IPS-18c (cell line): ENCODE results near the gene JUND.

Experiments used
- H3K4me3 ChIP-seq: 2 replicates; pipeline ENCODE4 v1.7.0; 2013; ENCODE audit warnings: low read depth, mild to moderate bottlenecking, low read length, moderate library complexity; ENCODE audit not compliant: insufficient read depth
- H3K9me3 ChIP-seq: one replicate; pipeline ENCODE4 v1.6.1; 2013; ENCODE audit warnings: mild to moderate bottlenecking, low read length, moderate library complexity; ENCODE audit not compliant: control insufficient read depth, insufficient read depth

Gene JUND

GRCh38 chr19:18294467-18294864 lies 13.0 kb upstream of the JUND start:
- peak overlapping the region; percentile 28 for H3K4me3 ChIP-seq
- H3K9me3 ChIP-seq = peaks cover 2% of the 10 kb centered on the region

GRCh38 chr19:18293642-18294466 lies 12.4 kb upstream of the JUND start:
- peaks cover 2% of the 10 kb centered on the region for H3K9me3 ChIP-seq
- H3K4me3 ChIP-seq = peak overlapping the region; percentile 28

GRCh38 chr19:18292810-18293641 lies 11.6 kb upstream of the JUND start:
- H3K4me3 ChIP-seq = peak overlapping the region; percentile 76

DNA sequence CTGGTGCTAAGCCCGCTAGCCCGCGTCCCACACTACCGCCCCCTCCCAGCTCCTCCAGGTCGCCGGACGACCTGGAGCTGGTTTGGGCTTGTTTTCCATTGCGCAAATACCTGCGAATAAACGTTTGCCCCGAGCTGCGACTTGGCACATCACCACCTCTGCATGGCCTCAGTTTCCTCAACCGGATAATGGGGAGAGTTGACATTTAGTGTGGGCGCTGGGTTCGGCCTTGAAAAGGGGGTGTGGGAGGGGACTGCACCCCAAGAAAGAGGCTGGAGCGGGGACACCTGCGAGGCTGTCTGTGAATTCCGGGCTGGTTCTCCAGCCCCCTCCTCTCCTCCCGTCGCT lies 11.0 kb upstream of the JUND start:
- Histone ChIP-seq H3K4me3 (peak overlapping the region; percentile 76), H3K9me3 (peaks cover 2% of the 10 kb centered on the region)

More at GRCh38 chr19:18292810-18293641, 11.6 kb upstream of the JUND start:
- H3K9me3 ChIP-seq = peaks cover 2% of the 10 kb centered on the region

DNA sequence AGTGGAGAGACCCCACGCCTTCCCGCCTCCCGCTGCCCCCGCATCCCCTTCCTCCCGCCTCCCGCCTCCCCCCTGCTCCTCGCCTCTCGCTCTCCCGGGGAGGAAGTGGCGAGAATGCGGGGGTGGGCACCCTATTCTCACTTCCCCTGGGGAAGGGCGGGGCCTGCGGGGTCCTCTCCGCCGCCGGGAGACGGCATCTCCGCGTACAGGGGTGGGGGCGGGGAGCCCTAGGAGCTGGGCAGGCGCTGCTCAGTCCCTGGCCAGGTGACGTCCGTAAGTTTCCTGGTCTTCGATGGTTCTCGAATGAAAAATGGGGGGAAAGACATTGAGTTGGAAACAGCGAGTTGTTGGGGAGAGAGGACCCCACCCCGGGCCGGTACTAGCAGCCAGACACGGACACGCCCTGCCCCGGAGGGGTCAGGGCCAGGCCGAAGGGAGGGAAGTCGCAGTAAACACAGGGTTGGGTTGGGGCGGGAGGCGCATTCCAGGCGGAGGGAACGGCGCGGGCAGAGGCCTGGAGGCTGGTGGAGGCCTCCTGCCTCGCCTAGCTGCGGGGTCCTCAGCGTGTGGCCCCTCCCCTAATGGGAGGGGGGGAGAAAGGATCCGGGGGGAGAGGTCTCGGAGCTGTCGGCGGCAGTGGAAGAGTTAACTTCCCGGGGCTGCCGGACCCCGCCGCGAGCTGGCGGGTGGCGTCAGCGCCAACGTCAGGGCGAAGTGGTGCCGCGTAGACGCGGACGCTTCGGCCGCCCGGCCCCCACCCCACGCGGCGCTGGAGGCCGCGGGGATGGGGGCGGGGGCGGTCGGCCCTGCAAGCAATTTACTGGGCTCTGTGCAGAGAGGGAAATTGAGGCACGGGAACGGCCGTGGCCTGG lies 10.4 kb upstream of the JUND start:
- Histone ChIP-seq H3K9me3 (peaks cover 4% of the 10 kb centered on the region), H3K4me3 (peak overlapping the region; percentile 76)

DNA sequence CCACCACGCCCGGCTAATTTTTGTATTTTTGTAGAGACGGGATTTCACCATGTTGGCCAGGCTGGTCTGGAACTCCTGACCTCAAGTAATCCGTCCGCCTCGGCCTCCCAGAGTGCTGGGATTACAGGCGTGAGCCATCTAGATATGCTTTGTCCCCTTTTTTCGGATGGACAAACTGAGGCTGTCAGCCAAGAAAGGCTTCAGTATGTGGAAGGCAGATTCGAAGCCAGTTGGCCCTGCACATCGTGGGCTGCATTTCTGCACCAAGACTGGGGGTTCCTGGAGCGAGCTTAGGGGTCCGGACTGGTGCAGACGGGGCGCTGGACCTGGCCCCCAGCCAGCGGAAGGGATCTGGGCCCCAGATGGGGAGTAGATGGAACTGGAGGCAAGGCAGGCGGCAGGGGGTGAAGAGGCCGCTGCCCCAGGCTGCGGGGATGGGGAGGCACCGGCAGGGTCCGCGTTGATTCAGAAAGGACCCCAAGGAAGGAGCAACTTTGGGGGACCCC lies 9.7 kb upstream of the JUND start:
- Histone ChIP-seq H3K9me3 (peaks cover 4% of the 10 kb centered on the region), H3K4me3 (peak overlapping the region; percentile 76)

- Histone ChIP-seq H3K4me3 (no peak overlapping the region), H3K9me3 (peaks cover 4% of the 10 kb centered on the region)
Observed at GRCh38 chr19:18290302-18291018, 9.0 kb upstream of the JUND start.

DNA sequence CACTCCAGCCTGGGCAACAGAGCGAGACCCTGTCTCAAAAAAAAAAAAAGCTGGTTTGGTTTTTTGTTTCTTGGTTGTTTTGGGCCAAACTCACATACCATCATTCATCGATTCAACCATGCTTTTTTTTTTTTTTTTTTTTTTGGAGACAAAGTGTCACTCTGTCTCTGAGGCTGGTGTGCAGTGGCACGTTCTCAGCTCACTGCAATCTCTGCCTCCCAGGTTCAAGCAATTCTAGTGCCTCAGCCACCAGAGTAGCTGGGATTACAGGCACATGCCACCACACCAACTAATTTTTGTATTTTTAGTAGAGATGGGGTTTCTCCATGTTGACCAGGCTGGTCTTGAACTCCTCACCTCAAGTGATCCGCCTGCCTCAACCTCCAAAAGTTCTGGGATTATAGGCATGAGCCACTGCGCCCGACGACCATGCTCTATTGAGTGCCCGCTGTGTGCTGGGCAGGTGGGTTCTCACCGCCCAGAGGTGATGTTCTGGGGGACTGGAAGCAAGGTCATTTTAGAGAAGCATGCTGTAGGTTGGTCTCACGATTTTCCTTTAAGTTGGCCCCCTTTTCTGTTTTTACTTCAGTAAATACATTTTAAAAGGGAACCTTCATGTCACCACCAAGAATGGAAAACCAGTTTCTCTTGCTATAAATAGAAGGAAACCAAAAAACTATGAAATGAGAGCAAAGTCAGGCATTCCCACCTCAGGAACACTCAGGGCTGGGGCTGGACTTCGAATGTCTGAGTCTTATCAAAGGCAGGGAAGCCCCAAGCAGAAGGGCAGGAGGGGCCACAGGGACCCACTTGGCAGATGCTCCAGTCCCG lies 8.3 kb upstream of the JUND start:
- peaks cover 4% of the 10 kb centered on the region for H3K9me3 ChIP-seq
- H3K4me3 ChIP-seq = no peak overlapping the region

- Histone ChIP-seq H3K4me3 (peak overlapping the region; percentile 40), H3K9me3 (peaks cover 4% of the 10 kb centered on the region)
Observed at GRCh38 chr19:18287836-18288772, 6.7 kb upstream of the JUND start.

DNA sequence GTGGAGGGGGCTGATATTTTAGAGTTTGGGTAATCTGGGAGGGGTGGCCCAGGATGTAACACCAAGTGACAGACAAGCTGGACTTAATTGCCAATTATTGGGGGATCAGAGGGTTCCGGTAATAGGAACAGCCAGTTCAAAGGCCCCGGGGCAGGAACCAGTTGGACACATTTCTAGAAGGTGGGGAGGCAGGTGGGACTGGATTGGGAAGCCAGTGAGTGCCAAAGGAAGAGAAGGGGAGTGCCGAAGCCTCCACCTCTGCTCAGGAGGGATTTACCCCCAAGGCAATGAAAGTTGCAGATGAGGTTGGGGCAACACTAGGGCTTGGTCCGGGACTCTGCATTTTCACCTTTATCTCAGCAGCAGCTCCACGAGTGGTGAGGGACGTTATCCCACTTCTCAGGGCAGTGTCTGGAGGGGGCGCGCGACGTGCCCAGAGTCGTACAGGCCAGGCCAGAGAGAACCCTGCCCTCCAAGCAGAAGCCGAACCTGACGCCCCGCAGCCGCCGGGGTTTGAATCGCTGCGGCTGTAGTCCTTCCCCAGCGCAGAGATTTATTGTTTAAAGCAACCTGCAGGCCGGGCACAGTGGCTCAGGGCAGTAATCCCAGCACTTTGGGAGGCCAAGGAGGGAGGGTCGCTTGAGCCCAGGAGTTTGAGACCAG lies 5.7 kb upstream of the JUND start:
- peak overlapping the region; percentile 40; the same call in 1 of the 2 replicates for H3K4me3 ChIP-seq
- peaks cover 4% of the 10 kb centered on the region for H3K9me3 ChIP-seq

GRCh38 chr19:18284712-18285360 lies 3.4 kb upstream of the JUND start:
- no peak overlapping the region for H3K4me3 ChIP-seq
- H3K9me3 ChIP-seq = peaks cover 2% of the 10 kb centered on the region

GRCh38 chr19:18283338-18283737 lies 1.9 kb upstream of the JUND start:
- Histone ChIP-seq H3K9me3 (peaks cover 2% of the 10 kb centered on the region), H3K4me3 (no peak overlapping the region)

DNA sequence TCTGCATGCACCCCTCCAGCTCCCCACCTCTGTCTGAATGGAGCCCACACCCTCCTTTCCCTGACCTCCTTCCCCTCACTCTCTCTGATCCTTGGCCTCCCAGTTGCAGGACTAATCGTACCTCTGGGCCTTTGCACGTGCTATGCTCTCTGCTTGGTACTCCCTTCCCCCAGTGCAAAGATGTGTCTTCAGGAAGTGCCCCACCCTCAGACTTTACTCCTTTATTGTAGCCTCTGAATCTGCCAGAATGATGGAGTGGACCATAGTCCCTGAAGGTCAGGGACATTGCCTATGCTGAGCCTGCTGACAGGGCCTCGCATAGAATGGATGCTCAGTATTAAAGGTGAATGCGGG lies 1.3 kb upstream of the JUND start:
- H3K4me3 ChIP-seq = peak overlapping the region; percentile 57
- H3K9me3 ChIP-seq = peaks cover 2% of the 10 kb centered on the region
